HL-60 (cell line): Measurements from ENCODE around the gene CCDC69.

ENCODE experiments used
- POLR2AphosphoS5 ChIP-seq: IDR thresholded peaks from 2 replicates; pipeline ENCODE4 v1.6.1; 2012; ENCODE audit warnings: low read depth
- TF ChIP-seq, protein P1 (sequence below): IDR thresholded peaks from one replicate; pipeline ENCODE4 v1.5.1; 2011; ENCODE audit warnings: low read length, control low read depth, inconsistent platforms; ENCODE audit not compliant: insufficient read depth

DNA sequence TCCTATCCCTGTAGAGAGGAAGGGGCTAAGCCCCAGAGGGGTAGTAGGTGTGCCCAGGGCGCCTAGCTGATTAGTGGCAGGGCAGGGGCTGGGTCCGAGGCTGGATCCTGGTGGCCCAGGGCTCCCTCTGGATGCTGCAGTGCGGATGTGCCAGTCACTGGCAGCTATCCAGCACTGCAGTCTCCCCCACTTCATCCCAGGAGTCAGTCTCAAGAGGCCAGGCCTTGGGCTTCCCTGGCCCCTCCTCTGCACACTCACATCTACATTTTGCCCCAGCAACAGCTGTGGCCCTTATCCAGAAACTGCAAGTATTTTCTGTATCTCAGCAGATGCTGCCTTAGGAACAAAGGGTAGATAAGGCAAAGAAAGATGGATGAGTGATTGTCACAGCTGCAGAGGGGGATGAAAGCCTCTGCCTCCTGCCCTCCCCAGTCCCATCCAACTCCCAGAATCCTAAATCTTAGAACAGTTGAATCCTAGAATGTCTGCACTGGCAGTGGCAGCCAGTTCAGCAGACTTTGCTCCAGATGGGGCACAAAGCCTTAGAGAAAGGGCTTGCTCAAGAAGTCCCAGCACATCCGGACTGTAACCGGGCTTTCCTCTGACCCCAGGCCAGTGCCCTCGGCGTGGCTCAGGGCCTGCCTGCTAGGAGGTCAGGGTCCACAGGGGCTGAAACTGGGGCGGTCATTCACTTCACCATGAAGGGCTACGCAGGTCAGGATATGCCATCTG is 68.0 kb downstream of the CCDC69 start:
- TF ChIP-seq, protein P1, sequence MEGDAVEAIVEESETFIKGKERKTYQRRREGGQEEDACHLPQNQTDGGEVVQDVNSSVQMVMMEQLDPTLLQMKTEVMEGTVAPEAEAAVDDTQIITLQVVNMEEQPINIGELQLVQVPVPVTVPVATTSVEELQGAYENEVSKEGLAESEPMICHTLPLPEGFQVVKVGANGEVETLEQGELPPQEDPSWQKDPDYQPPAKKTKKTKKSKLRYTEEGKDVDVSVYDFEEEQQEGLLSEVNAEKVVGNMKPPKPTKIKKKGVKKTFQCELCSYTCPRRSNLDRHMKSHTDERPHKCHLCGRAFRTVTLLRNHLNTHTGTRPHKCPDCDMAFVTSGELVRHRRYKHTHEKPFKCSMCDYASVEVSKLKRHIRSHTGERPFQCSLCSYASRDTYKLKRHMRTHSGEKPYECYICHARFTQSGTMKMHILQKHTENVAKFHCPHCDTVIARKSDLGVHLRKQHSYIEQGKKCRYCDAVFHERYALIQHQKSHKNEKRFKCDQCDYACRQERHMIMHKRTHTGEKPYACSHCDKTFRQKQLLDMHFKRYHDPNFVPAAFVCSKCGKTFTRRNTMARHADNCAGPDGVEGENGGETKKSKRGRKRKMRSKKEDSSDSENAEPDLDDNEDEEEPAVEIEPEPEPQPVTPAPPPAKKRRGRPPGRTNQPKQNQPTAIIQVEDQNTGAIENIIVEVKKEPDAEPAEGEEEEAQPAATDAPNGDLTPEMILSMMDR, result no peak
- no peak; the same call in 1 of the 2 replicates for TF ChIP-seq POLR2AphosphoS5
